PC-3 (cell line): ENCODE data around the gene OXCT2. TPM values are rescaled to one million over a fixed set of nuclear protein-coding genes. Genes with fewer than 3 reads are reported as not detected.

Source experiments
- ATAC-seq: fragments of 200-7000 bp; cut with Tn5 transposase; 2 replicates; pipeline ENCODE4 v1.9.1; 2020; ENCODE audit warnings: mild to moderate bottlenecking, moderate library complexity
- BruUV-seq: library from RNA; stranded (reverse); fragments of 400-500 nt; replicated peaks from 2 replicates; lab custom pipeline; 2021; lab: Mats Ljungman, UMichigan
- CTCF ChIA-PET: fragments of 300-600 bp; sonication (Branson Sonifier 250); formaldehyde crosslinking; loops from one replicate; lab custom pipeline; 2022; ENCODE audit warnings: antibody characterized with exemption; lab: Charles Lee
- POLR2A ChIA-PET: fragments of 300-600 bp; sonication (Branson Sonifier 250); formaldehyde crosslinking; loops from one replicate; lab custom pipeline; 2022; ENCODE audit warnings: antibody characterized with exemption; ENCODE audit not compliant: unreplicated experiment; lab: Charles Lee
- DNase-seq: peaks from one replicate; pipeline ENCODE4 v3.0.0-alpha.2; 2015
- H2AFZ ChIP-seq: fragments of 300-600 bp; sonication (generic); 2 replicates; pipeline ENCODE4 v1.6.0; 2016; ENCODE audit warnings: antibody characterized with exemption, low read length
- H3F3A ChIP-seq: fragments of 300-600 bp; sonication (generic); one replicate; pipeline ENCODE4 v1.6.0; 2017; ENCODE audit warnings: antibody characterized with exemption, low read length, control low read depth, mild to moderate bottlenecking; ENCODE audit not compliant: unreplicated experiment
- H3K27ac ChIP-seq: fragments of 300-600 bp; sonication (generic); 2 replicates; pipeline ENCODE4 v1.5.1; 2016; ENCODE audit warnings: mild to moderate bottlenecking, low read length
- H3K27me3 ChIP-seq: fragments of 300-600 bp; sonication (generic); 2 replicates; pipeline ENCODE4 v1.6.1; 2016; ENCODE audit warnings: low read length, mixed read lengths
- H3K36me3 ChIP-seq: fragments of 300-600 bp; sonication (generic); 2 replicates; pipeline ENCODE4 v1.6.1; 2016; ENCODE audit warnings: low read depth, mixed run types, low read length, mixed read lengths
- H3K4me1 ChIP-seq: fragments of 300-600 bp; sonication (generic); 2 replicates; pipeline ENCODE4 v1.5.1; 2016; ENCODE audit warnings: low read length; ENCODE audit not compliant: insufficient read depth
- H3K4me2 ChIP-seq: fragments of 300-600 bp; sonication (generic); 2 replicates; pipeline ENCODE4 v1.6.0; 2016; ENCODE audit warnings: low read length
- H3K4me3 ChIP-seq: fragments of 300-600 bp; sonication (generic); 2 replicates; pipeline ENCODE4 v1.5.1; 2016; ENCODE audit warnings: mild to moderate bottlenecking, low read length, mixed read lengths
- H3K79me2 ChIP-seq: fragments of 300-600 bp; sonication (generic); 2 replicates; pipeline ENCODE4 v1.6.1; 2017; ENCODE audit warnings: low read length, mixed read lengths
- H3K9ac ChIP-seq: fragments of 300-600 bp; sonication (generic); 2 replicates; pipeline ENCODE4 v1.6.0; 2016; ENCODE audit warnings: mild to moderate bottlenecking, low read length
- H3K9me2 ChIP-seq: fragments of 300-600 bp; sonication (generic); replicated peaks from 2 replicates; pipeline ENCODE4 v1.6.1; 2016; ENCODE audit warnings: mixed run types, low read length, mixed read lengths
- H3K9me3 ChIP-seq: fragments of 300-600 bp; sonication (generic); 2 replicates; pipeline ENCODE4 v1.6.1; 2016; ENCODE audit warnings: low read length, mixed read lengths
- H4K20me1 ChIP-seq: fragments of 300-600 bp; sonication (generic); 2 replicates; pipeline ENCODE4 v1.6.1; 2016; ENCODE audit warnings: low read length, mixed read lengths
- CTCF ChIP-seq: fragments of 300-600 bp; sonication (generic); conservative IDR thresholded peaks from 2 replicates; pipeline ENCODE4 v1.5.1; 2017; ENCODE audit warnings: antibody characterized with exemption, low read depth, mild to moderate bottlenecking, low read length
- EZH2 ChIP-seq: fragments of 300-600 bp; sonication (generic); IDR thresholded peaks from one replicate; pipeline ENCODE4 v1.6.1; 2017; ENCODE audit warnings: antibody characterized with exemption, mild to moderate bottlenecking, low read length; ENCODE audit not compliant: unreplicated experiment
- EZH2phosphoT487 ChIP-seq: fragments of 300-600 bp; sonication (generic); IDR thresholded peaks from 2 replicates; pipeline ENCODE4 v1.6.1; 2018; ENCODE audit warnings: mild to moderate bottlenecking, antibody characterized with exemption, low read length, borderline replicate concordance
- intact Hi-C: fragments of 100-400 bp; cut with micrococcal nuclease; formaldehyde crosslinking; loops from 2 replicates; pipeline ENCODE4 v1.9.0; 2023
- total RNA-seq: library from RNA; depleted of rRNA; stranded (reverse); fragments of >200 nt; gene quantifications from 2 replicates; pipeline ENCODE4 v1.2.3, GENCODE V29; 2014

OXCT2 gene
- total RNA-seq, 1 experiment from 2014 or later = 0.98 TPM

- Histone ChIP-seq H4K20me1 (no peaks in the 10 kb centered on the region), H3K79me2 (no peaks in the 10 kb centered on the region), H3K4me3 (no peak overlapping the region), H3K36me3 (peaks cover 9% of the 10 kb centered on the region; the same call in 1 of the 2 replicates), H3K9ac (no peak overlapping the region), H3K27ac (no peak overlapping the region), H3K9me3 (no peaks in the 10 kb centered on the region), H3K4me2 (no peak overlapping the region), H3K4me1 (no peaks in the 10 kb centered on the region), H3K27me3 (no peaks in the 10 kb centered on the region), H3K9me2 (no peaks in the 10 kb centered on the region), H3F3A (no peaks in the 10 kb centered on the region), H2AFZ (no peak overlapping the region)
- no TSS peak for BruUV-seq
- CTCF ChIA-PET = no interaction called here
- ATAC-seq (no peak), DNase-seq (no peak)
- intact Hi-C loops = no loop called here
- POLR2A ChIA-PET = no interaction called here
- TF ChIP-seq CTCF (no peak), EZH2phosphoT487 (no peak), EZH2 (no peak)
These were observed 10.1 kb downstream of the OXCT2 start for GRCh38 chr1:39761016-39761415.

- intact Hi-C loops = no loop called here
- no peak for ATAC-seq
- no peaks in the 10 kb centered on the region for H3K79me2 ChIP-seq
- no peaks in the 10 kb centered on the region for H3K27me3 ChIP-seq
- H3K9me2 ChIP-seq = no peaks in the 10 kb centered on the region
- H3K27ac ChIP-seq = no peak overlapping the region
- peaks cover 14% of the 10 kb centered on the region; the same call in 1 of the 2 replicates for H3K36me3 ChIP-seq
- no peaks in the 10 kb centered on the region for H3F3A ChIP-seq
- POLR2A ChIA-PET = no interaction called here
- no peak overlapping the region for H2AFZ ChIP-seq
- H3K4me3 ChIP-seq = no peak overlapping the region
- no TSS peak for BruUV-seq
- TF ChIP-seq EZH2phosphoT487 (no peak), EZH2 (no peak), CTCF (no peak)
- CTCF ChIA-PET = no interaction called here
- H3K4me1 ChIP-seq = no peaks in the 10 kb centered on the region
- DNase-seq = no peak
- H4K20me1 ChIP-seq = no peaks in the 10 kb centered on the region
- no peaks in the 10 kb centered on the region for H3K9me3 ChIP-seq
- no peak overlapping the region for H3K9ac ChIP-seq
- H3K4me2 ChIP-seq = no peak overlapping the region
These were observed 10.8 kb downstream of the OXCT2 start for GRCh38 chr1:39760074-39761008.

DNA sequence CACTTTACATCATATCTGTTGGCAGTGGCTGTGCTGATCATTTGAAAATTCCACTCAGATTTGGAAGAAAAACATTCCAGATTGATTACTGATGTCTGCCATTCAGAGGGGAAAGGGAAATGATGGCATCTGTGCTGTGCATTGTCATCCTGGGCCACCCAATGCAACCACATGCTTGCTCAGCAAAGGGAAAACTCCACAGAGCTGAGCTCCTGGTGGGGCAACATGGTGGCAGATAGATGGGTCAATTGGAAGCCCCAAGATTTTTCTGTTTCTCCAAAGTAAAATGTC, 11.8 kb downstream of the OXCT2 start:
- H2AFZ ChIP-seq = no peak overlapping the region
- H3K9me3 ChIP-seq = no peaks in the 10 kb centered on the region
- H3K27me3 ChIP-seq = no peaks in the 10 kb centered on the region
- no TSS peak for BruUV-seq
- TF ChIP-seq CTCF (no peak), EZH2 (no peak), EZH2phosphoT487 (no peak)
- H3K9ac ChIP-seq = no peak overlapping the region
- H3K27ac ChIP-seq = no peak overlapping the region
- H3K9me2 ChIP-seq = no peaks in the 10 kb centered on the region
- no peaks in the 10 kb centered on the region for H3K4me1 ChIP-seq
- ATAC-seq = no peak
- POLR2A ChIA-PET = no interaction called here
- no peak overlapping the region for H3K4me3 ChIP-seq
- CTCF ChIA-PET = no interaction called here
- H3K36me3 ChIP-seq = peaks cover 23% of the 10 kb centered on the region; the same call in 1 of the 2 replicates
- no peaks in the 10 kb centered on the region for H3K79me2 ChIP-seq
- DNase-seq = no peak
- H4K20me1 ChIP-seq = no peaks in the 10 kb centered on the region
- no peak overlapping the region for H3K4me2 ChIP-seq
- H3F3A ChIP-seq = no peaks in the 10 kb centered on the region
- intact Hi-C loops = no loop called here
